Raji (cell line): ENCODE results near the gene LSMEM2.

Experiments
- POLR2A ChIP-seq: IDR thresholded peaks from 2 replicates; pipeline ENCODE4 v1.6.1; 2011; ENCODE audit warnings: low read depth, low read length, control low read depth; ENCODE audit not compliant: insufficient read depth

LSMEM2 gene

GRCh38 chr3:50279255-50280016, 549 bp downstream of the LSMEM2 start:
- TF ChIP-seq POLR2A = no peak

DNA sequence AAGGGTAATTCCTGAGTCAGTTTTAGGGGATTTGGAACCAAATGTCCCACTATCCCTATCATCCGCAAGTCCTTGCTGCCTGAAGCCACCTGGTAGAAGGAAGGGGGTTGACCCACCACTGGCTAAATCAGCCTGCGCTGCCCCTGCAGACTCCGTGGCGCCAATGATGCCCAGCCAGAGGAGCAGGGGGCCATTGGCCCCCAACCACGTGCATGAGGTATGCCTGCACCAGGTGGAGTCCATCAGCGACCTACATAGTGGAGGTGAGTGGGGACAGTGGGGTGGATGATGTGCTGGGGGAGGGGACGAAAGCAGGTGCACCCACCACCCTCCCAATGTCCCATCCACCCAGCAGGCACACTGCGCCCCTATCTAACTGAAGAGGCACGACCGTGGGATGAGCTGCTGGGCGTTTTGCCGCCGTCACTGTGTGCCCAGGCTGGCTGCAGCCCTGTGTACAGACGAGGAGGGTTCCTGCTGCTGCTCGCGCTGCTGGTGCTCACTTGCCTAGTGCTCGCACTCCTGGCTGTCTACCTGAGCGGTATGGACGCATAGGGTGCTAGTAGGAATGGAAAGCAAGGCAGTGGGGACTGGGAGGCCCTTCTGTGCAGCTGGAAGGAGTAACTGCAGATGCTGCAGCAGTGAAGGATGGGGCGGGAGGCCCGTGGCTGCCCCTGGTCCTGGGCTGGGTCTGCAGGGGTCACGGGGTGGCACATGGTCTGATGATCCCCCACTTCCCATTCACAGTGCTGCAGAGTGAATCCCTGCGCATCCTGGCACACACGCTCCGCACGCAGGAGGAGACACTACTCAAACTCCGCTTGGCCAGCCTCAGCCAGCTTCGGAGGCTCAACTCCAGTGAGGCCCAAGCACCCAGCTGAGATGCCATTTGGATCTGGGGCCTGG, 7.7 kb downstream of the LSMEM2 start:
- TF ChIP-seq POLR2A = no peak

DNA sequence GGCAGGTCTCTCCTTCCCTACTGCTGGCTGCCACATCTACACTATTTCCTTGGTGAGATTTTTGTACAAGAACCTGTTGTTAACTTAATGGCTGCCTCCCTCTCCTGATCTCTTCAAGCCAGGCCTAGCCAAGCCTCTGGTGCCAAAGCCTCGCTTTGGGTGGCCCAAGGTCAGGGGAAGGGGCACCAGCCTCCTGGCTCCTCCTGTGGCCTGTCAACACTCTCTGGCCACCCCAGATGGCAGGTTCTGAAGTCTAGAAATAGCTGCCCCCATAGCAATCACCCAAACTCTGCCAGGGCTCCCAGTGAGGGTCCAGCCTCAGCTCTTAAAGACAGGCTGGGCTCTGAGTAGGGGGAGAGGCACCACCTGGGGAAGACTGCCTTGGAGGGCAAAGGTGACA, 8.4 kb downstream of the LSMEM2 start:
- TF ChIP-seq POLR2A = no peak

- no peak for TF ChIP-seq POLR2A
Observed at GRCh38 chr3:50288387-50289007, 9.6 kb downstream of the LSMEM2 start.

- TF ChIP-seq POLR2A = no peak
Observed at GRCh38 chr3:50289130-50289529, 10.2 kb downstream of the LSMEM2 start.

- TF ChIP-seq POLR2A = no peak
Observed at GRCh38 chr3:50290161-50290641, 11.3 kb downstream of the LSMEM2 start.

GRCh38 chr3:50292159-50293078, 13.5 kb downstream of the LSMEM2 start, which contains the start of gene IFRD2:
Gene IFRD2, minus strand, starts transcription at chr3:50292429. Its CDS starts 155 bp downstream, at chr3:50292274.
- peak; percentile 88 for TF ChIP-seq POLR2A

- TF ChIP-seq POLR2A = no peak
Observed at GRCh38 chr3:50293079-50293801, 14.4 kb downstream of the LSMEM2 start.

DNA sequence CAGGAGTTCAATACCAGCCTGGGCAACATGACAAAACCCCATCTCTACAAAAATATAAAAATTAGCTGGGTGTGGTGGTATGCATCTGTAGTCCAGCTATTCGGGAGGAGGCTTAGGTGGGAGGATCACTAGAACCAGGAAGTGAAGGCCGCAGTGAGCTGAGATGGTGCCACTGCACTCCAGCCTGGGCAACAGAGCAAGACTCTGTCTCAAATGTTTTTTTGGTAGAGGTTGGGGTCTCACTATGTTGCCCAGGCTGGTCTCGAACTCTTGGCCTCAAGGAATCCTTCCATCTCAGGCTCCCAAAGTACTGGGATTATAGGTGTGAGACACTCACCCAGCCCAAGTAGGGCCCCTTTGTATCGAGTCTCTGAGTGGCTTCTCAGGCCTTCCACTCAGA, 15.2 kb downstream of the LSMEM2 start:
- no peak for TF ChIP-seq POLR2A

DNA sequence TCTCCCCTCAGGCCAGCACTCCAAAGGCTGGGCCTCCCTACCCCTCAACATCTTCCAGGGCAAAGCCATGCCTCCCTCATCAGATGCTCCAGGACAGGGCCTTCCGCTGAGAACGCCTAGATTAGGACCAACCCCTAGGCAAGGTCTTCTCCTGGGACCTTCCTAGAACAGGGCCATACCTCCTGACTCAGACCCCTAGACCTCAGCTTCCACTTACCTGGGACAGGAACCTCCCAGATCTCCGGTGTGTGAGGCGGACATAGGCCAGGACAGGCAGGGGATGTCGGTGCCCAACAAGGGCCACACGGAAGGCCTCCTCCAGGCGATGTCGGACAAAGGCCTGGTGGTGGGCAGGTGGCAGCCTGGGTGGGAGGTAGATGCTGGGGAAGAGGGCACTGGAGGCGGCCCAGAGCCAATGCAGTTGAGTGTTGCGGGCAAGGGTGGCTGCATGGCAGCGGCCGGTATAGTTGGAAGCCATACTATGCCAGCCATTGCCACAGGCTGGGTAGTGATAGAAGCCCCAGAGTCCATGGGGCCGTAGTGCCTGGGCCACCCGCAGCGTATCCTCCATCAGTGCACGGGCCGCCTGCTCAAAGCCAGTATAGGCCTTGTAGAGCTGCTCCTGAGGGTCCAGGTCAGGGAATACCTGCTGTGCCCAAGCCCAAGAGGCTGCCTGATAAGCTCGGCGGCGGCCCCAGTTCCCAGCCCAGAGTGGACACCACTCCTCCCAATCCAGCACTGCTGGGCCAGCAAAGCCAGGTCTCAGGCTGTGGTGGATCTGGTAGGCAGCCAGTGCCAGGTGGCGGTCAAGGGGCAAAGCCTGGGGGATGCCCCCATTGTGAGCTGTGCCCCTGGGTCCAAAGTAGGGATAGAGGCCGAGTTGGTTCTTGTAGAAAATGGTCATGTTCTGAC, 15.9 kb downstream of the LSMEM2 start:
- no peak for TF ChIP-seq POLR2A

- TF ChIP-seq POLR2A = no peak
Observed at GRCh38 chr3:50295553-50296431, 16.9 kb downstream of the LSMEM2 start.
